ENCODE measurements around the gene RPS15.

RPS15 gene

DNA sequence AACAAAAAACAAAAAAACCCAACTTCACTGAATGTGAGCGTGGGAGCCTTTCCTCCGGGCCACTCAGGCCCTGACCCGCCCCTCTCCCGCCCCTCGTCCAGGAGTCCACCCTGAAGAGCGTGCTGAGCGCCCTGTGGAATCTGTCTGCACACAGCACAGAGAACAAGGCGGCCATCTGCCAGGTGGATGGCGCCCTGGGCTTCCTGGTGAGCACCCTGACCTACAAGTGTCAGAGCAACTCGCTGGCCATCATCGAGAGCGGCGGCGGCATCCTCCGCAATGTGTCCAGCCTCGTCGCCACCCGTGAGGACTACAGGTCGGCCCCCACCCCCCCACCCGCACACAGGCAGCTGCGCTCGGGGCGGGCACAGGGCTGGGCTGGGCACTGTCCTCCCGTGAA lies 23.7 kb downstream of the RPS15 start:
- DNase-seq (ENCODE audit: low read depth, low spot score), result no peak
- no peak overlapping the region for H3K4me3 ChIP-seq (ENCODE audit: low read length)

GRCh38 chr19:1465191-1466016 lies 27.2 kb downstream of the RPS15 start:
- no peak for DNase-seq (ENCODE audit: low read depth, low spot score)
- H3K4me3 ChIP-seq (ENCODE audit: low read length), result no peak overlapping the region

GRCh38 chr19:1466018-1466460 lies 27.8 kb downstream of the RPS15 start:
- DNase-seq (ENCODE audit: low read depth, low spot score), result no peak
- H3K4me3 ChIP-seq (ENCODE audit: low read length), result no peak overlapping the region

- DNase-seq (ENCODE audit: low read depth, low spot score), result no peak
- H3K4me3 ChIP-seq (ENCODE audit: low read length), result no peak overlapping the region
Observed at GRCh38 chr19:1466461-1467214, 28.4 kb downstream of the RPS15 start.

DNA sequence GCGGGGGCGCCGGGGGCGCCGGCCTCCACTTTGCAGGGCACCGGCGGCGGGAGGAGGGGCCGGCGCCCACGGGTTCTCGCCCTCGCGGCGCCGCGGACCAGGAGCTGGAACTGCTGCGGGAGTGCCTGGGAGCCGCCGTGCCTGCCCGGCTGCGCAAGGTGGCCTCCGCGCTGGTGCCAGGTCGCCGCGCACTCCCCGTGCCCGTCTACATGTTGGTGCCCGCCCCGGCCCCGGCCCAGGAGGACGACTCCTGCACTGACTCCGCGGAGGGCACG lies 29.0 kb downstream of the RPS15 start:
- H3K4me3 ChIP-seq (ENCODE audit: low read length), result no peak overlapping the region
- no peak for DNase-seq (ENCODE audit: low read depth, low spot score)

- no peak overlapping the region for H3K4me3 ChIP-seq (ENCODE audit: low read length)
- DNase-seq (ENCODE audit: low read depth, low spot score), result no peak
Observed at GRCh38 chr19:1467490-1468273, 29.5 kb downstream of the RPS15 start.

DNA sequence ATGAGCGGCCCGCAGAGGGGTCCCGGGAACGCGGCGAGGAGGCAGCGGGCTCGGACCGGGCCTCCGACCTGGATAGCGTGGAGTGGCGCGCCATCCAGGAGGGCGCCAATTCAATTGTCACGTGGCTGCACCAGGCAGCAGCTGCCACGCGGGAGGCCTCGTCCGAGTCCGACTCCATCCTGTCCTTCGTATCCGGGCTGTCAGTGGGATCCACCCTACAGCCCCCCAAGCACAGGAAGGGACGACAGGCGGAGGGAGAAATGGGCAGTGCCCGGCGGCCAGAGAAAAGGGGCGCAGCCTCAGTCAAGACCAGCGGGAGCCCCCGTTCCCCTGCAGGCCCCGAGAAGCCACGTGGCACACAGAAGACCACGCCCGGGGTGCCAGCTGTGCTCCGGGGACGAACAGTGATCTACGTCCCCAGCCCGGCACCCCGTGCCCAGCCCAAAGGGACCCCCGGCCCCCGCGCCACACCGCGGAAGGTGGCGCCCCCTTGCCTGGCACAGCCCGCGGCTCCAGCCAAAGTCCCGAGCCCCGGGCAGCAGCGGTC lies 30.2 kb downstream of the RPS15 start:
- no peak overlapping the region for H3K4me3 ChIP-seq (ENCODE audit: low read length)
- DNase-seq (ENCODE audit: low read depth, low spot score), result no peak

GRCh38 chr19:1468821-1469254 lies 30.6 kb downstream of the RPS15 start:
- DNase-seq (ENCODE audit: low read depth, low spot score), result no peak
- H3K4me3 ChIP-seq (ENCODE audit: low read length), result no peak overlapping the region

DNA sequence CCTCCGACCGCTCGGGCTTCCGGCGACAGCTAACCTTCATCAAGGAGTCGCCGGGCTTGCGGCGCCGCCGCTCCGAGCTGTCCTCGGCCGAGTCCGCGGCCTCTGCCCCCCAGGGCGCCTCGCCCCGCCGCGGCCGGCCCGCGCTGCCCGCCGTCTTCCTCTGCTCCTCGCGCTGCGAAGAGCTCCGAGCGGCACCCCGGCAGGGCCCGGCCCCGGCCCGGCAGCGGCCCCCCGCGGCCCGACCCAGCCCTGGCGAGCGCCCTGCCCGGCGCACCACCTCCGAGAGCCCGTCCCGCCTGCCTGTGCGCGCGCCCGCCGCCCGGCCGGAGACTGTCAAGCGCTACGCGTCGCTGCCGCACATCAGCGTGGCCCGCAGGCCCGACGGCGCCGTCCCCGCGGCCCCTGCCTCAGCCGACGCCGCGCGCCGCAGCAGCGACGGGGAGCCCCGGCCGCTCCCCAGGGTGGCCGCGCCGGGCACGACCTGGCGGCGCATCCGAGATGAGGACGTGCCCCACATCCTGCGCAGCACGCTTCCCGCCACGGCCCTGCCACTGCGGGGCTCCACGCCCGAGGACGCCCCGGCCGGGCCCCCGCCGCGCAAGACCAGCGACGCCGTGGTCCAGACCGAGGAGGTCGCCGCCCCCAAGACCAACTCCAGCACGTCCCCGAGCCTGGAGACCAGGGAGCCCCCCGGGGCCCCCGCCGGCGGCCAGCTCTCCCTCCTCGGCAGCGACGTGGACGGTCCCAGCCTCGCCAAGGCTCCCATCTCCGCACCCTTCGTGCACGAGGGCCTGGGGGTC lies 31.3 kb downstream of the RPS15 start:
- no peak overlapping the region for H3K4me3 ChIP-seq (ENCODE audit: low read length)
- DNase-seq (ENCODE audit: low read depth, low spot score), result no peak

GRCh38 chr19:1470055-1470304 lies 31.8 kb downstream of the RPS15 start:
- DNase-seq (ENCODE audit: low read depth, low spot score), result no peak
- no peak overlapping the region for H3K4me3 ChIP-seq (ENCODE audit: low read length)

DNA sequence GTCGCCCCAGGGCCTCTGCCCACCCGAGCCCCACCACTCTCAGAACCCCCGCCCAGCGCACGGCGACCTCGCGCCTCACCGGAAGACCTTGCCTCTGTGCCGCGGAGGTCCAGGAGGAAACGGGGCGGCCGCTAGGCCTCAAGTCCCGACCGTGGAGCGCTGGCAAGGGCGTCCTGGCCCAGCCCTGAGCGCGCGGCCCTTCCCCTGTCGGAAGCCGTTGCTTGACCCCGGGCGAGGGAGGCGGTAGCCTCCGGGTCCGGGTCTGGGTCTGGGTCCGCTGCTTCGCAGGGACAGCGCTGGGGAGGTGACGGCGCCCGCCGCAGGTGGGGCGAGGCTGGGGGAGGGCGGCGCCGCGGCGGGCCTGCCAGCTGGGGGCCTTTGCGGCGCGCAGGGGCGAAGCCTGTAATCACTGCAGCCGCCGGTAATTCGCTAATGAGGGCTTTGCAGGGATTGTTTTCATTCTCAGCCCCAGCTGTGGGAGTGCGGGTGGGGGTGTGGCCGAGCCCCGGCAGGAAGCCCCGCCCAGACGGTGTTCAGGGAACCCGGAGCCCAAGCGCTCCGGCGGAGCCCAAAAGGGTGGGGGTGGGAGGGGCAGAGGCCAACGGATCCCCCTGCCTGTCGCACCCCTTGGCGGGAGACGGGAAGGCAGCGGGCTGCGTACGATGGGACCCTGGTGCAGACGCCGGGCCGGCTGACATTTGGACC lies 32.3 kb downstream of the RPS15 start:
- peak; percentile 52 for DNase-seq (ENCODE audit: low read depth, low spot score)
- peak overlapping the region; percentile 13; the same call in 1 of the 2 replicates for H3K4me3 ChIP-seq (ENCODE audit: low read length)

- no peak for DNase-seq (ENCODE audit: low read depth, low spot score)
- peak overlapping the region; percentile 13; the same call in 1 of the 2 replicates for H3K4me3 ChIP-seq (ENCODE audit: low read length)
Observed at GRCh38 chr19:1471010-1471514, 32.9 kb downstream of the RPS15 start.

GRCh38 chr19:1471515-1472160 lies 33.4 kb downstream of the RPS15 start:
- no peak overlapping the region for H3K4me3 ChIP-seq (ENCODE audit: low read length)
- no peak for DNase-seq (ENCODE audit: low read depth, low spot score)

- no peak overlapping the region for H3K4me3 ChIP-seq (ENCODE audit: low read length)
- no peak for DNase-seq (ENCODE audit: low read depth, low spot score)
Observed at GRCh38 chr19:1472231-1473084, 34.3 kb downstream of the RPS15 start.

GRCh38 chr19:1473085-1473851 lies 35.1 kb downstream of the RPS15 start:
- no peak overlapping the region for H3K4me3 ChIP-seq (ENCODE audit: low read length)
- DNase-seq (ENCODE audit: low read depth, low spot score), result no peak

DNA sequence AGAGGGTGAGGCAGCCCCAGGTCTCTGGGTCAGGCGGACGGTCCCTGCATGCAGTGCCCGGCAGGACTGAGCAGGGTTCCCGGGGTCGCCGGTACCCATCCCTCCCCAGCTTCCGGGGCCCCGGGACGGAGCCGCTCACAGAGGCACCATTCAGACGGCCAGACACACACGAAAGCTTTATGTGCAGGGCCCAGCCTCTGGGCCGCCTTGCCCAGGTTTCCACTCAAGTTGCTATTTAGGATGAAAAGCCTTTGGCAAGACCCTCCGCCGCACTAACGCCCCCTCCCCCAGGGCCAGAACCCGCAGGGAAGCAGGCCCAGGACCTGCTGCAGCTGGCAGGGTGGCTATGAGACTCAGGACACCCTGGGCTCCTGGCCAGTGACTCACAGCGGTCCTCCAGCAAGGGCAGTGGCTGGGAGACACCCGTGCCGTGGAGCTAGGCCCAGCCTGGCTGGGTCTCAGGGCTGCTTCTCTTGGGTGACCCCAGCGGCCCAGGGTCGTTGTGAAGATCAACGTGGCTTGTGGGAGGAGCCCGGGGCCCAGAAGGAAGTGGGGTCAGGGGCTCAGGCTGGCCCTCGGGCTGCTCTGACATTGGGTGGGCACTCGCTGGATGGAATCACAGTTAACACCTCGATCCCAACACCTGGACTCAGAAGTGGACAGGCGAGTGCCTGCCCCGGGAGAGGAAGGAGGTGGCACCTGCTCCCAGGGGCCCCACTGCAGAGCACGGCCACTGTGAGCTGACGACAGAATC lies 36.0 kb downstream of the RPS15 start:
- no peak overlapping the region for H3K4me3 ChIP-seq (ENCODE audit: low read length)
- no peak for DNase-seq (ENCODE audit: low read depth, low spot score)
